ENCODE data around the gene CTNNA3.

DNA sequence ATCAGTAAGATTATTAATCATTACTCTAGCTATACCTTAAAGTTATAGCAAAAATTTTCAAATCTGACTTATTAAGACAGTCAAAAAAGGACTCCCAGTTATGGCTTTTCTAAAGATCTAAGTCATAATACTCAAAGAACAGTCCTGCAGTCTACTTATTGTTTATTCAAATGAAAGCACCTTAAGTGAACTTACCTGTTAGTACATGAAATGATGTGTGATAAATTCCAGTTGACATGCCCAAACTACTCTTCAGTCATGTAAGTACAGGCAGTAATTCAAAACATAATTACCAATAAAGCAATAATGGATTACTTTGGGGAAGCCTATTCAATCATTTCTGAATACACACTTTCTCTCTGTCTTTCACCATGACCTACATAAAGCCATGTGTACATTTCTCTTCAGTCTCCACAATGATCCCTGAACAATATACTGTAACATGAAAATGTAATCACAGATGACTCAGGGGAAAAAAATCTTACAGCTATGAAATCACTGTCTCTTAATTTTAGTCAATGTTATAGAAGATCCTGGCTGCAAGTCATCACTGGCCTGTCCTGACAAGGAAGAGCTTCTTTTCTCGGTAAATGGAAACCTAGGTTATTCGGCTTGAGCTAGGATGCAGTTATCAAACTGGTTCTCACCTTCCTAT, 1190.9 kb downstream of the CTNNA3 start:
- TF ChIP-seq, protein P1, sequence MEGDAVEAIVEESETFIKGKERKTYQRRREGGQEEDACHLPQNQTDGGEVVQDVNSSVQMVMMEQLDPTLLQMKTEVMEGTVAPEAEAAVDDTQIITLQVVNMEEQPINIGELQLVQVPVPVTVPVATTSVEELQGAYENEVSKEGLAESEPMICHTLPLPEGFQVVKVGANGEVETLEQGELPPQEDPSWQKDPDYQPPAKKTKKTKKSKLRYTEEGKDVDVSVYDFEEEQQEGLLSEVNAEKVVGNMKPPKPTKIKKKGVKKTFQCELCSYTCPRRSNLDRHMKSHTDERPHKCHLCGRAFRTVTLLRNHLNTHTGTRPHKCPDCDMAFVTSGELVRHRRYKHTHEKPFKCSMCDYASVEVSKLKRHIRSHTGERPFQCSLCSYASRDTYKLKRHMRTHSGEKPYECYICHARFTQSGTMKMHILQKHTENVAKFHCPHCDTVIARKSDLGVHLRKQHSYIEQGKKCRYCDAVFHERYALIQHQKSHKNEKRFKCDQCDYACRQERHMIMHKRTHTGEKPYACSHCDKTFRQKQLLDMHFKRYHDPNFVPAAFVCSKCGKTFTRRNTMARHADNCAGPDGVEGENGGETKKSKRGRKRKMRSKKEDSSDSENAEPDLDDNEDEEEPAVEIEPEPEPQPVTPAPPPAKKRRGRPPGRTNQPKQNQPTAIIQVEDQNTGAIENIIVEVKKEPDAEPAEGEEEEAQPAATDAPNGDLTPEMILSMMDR (IDR thresholded peaks at IDR 0.05) = no peak
- no peak for TF ChIP-seq POLR2A (IDR thresholded peaks at IDR 0.05)
